HG02759 (cell line): ENCODE measurements around the gene PSMD6.
A peak's percentile ranks its signal among the peaks of the same experiment; 100 is the strongest.

Experiments
- ATAC-seq: cut with Tn5 transposase; IDR thresholded peaks from one replicate; pipeline ENCODE4 v1.9.1; 2021; ENCODE audit warnings: mild to moderate bottlenecking, moderate library complexity; ENCODE audit not compliant: unreplicated experiment

PSMD6 gene

GRCh38 chr3:64011685-64012084, 11.6 kb downstream of the PSMD6 start:
- ATAC-seq = no peak

GRCh38 chr3:64010199-64010598, 13.1 kb downstream of the PSMD6 start:
- no peak for ATAC-seq

- ATAC-seq = no peak
These were observed 13.8 kb downstream of the PSMD6 start for GRCh38 chr3:64009528-64009927.

GRCh38 chr3:64008487-64009351, 14.6 kb downstream of the PSMD6 start:
- ATAC-seq = no peak

GRCh38 chr3:64008017-64008416, 15.3 kb downstream of the PSMD6 start:
- no peak for ATAC-seq

GRCh38 chr3:64003589-64003988, 19.7 kb downstream of the PSMD6 start:
- ATAC-seq = no peak

- no peak for ATAC-seq
These were observed 21.1 kb downstream of the PSMD6 start for GRCh38 chr3:64002233-64002632.

- ATAC-seq = no peak
These were observed 22.7 kb downstream of the PSMD6 start for GRCh38 chr3:64000453-64001055.

GRCh38 chr3:63998852-63999754, 24.2 kb downstream of the PSMD6 start:
- no peak for ATAC-seq

GRCh38 chr3:63995086-63995485, 28.2 kb downstream of the PSMD6 start:
- no peak for ATAC-seq

- ATAC-seq = peak; percentile 92
These were observed 29.6 kb downstream of the PSMD6 start for GRCh38 chr3:63993653-63994079.

- ATAC-seq = no peak
These were observed 30.6 kb downstream of the PSMD6 start for GRCh38 chr3:63992516-63993209.

- ATAC-seq = no peak
These were observed 31.6 kb downstream of the PSMD6 start for GRCh38 chr3:63991666-63992065.

- ATAC-seq = no peak
These were observed 32.6 kb downstream of the PSMD6 start for GRCh38 chr3:63990733-63991132.

GRCh38 chr3:63990204-63990603, 33.1 kb downstream of the PSMD6 start:
- ATAC-seq = no peak

- ATAC-seq = no peak
These were observed 34.4 kb downstream of the PSMD6 start for GRCh38 chr3:63988943-63989342.

- no peak for ATAC-seq
These were observed 36.5 kb downstream of the PSMD6 start for GRCh38 chr3:63986831-63987230.

GRCh38 chr3:63986146-63986545, 37.1 kb downstream of the PSMD6 start:
- ATAC-seq = no peak

GRCh38 chr3:63984391-63984790, 38.9 kb downstream of the PSMD6 start:
- no peak for ATAC-seq

GRCh38 chr3:63981980-63982379, 41.3 kb downstream of the PSMD6 start:
- ATAC-seq = no peak
